Measurements from ENCODE around the gene MIDN.

MIDN gene

GRCh38 chr19:1224847-1225246, 23.5 kb upstream of the MIDN start:
- Histone ChIP-seq H3K4me1 (peaks cover 10 to 41% (median 15%) of the 10 kb centered on the region in 10 experiments; a peak in 18 of 20 replicates), H3K27me3 (no peaks in the 10 kb centered on the region), H4K20me1 (peaks cover 65 to 90% (median 76%) of the 10 kb centered on the region in 11 experiments), H3K27ac (peak overlapping the region in 1 of 11 experiments; percentile 6; a peak in 1 of 22 replicates), H3K4me3 (no peak overlapping the region), H3K9ac (peak overlapping the region in 5 of 11 experiments; percentile 16 to 61 (median 44); a peak in 7 of 22 replicates), H3K4me2 (peak overlapping the region in 3 of 11 experiments; percentile 50 to 61 (median 52); a peak in 7 of 22 replicates), H3K36me3 (peaks cover 82 to 93% (median 88%) of the 10 kb centered on the region in 11 experiments), H3K9me3 (replicated peaks in 1 of 11) (no peaks in the 10 kb centered on the region)
- no peak for TF ChIP-seq Cebpa-rat (IDR thresholded peaks at IDR 0.05)

GRCh38 chr19:1225440-1226226, 22.8 kb upstream of the MIDN start:
- H3K4me1 ChIP-seq, result peaks cover 10 to 41% (median 15%) of the 10 kb centered on the region in 10 experiments; a peak in 18 of 20 replicates
- peak overlapping the region in 5 of 11 experiments; percentile 16 to 61 (median 36); a peak in 7 of 22 replicates for H3K9ac ChIP-seq
- H3K9me3 ChIP-seq (replicated peaks in 1 of 11), result no peaks in the 10 kb centered on the region
- H3K27ac ChIP-seq, result no peak overlapping the region; a peak in 1 of 22 replicates
- no peaks in the 10 kb centered on the region for H3K27me3 ChIP-seq
- TF ChIP-seq Cebpa-rat (IDR thresholded peaks at IDR 0.05), result no peak
- H3K4me2 ChIP-seq, result peak overlapping the region in 3 of 11 experiments; percentile 50 to 61 (median 52); a peak in 6 of 22 replicates
- H4K20me1 ChIP-seq, result peaks cover 58 to 90% (median 68%) of the 10 kb centered on the region in 11 experiments; a peak in 21 of 22 replicates
- H3K4me3 ChIP-seq, result no peak overlapping the region
- H3K36me3 ChIP-seq, result peaks cover 74 to 85% (median 80%) of the 10 kb centered on the region in 11 experiments

GRCh38 chr19:1226227-1226518, 22.2 kb upstream of the MIDN start:
- Histone ChIP-seq H3K27me3 (no peaks in the 10 kb centered on the region), H4K20me1 (peaks cover 52 to 88% (median 62%) of the 10 kb centered on the region in 11 experiments; a peak in 21 of 22 replicates), H3K4me2 (0 out of 22 replicates have a peak overlapping the region, but pooled peaks of 1 of the 11 experiments have one; percentile 61), H3K9me3 (replicated peaks in 1 of 11) (no peaks in the 10 kb centered on the region), H3K36me3 (peaks cover 69 to 80% (median 75%) of the 10 kb centered on the region in 11 experiments), H3K9ac (peak overlapping the region in 1 of 11 experiments; percentile 61; a peak in 1 of 22 replicates), H3K27ac (no peak overlapping the region), H3K4me3 (no peak overlapping the region), H3K4me1 (peaks cover 10 to 41% (median 15%) of the 10 kb centered on the region in 10 experiments; a peak in 18 of 20 replicates)
- TF ChIP-seq Cebpa-rat (IDR thresholded peaks at IDR 0.05), result no peak

GRCh38 chr19:1226522-1227303, 21.7 kb upstream of the MIDN start:
- no peak overlapping the region for H3K4me3 ChIP-seq
- peaks cover 10 to 40% (median 14%) of the 10 kb centered on the region in 10 experiments; a peak in 18 of 20 replicates for H3K4me1 ChIP-seq
- H3K9ac ChIP-seq, result no peak overlapping the region
- H3K36me3 ChIP-seq, result peaks cover 65 to 74% (median 69%) of the 10 kb centered on the region in 11 experiments
- H3K9me3 ChIP-seq (replicated peaks in 1 of 11), result no peaks in the 10 kb centered on the region
- H3K4me2 ChIP-seq, result no peak overlapping the region
- no peak for TF ChIP-seq Cebpa-rat (IDR thresholded peaks at IDR 0.05)
- peaks cover 47 to 85% (median 57%) of the 10 kb centered on the region in 11 experiments; a peak in 21 of 22 replicates for H4K20me1 ChIP-seq
- no peak overlapping the region for H3K27ac ChIP-seq
- no peaks in the 10 kb centered on the region for H3K27me3 ChIP-seq

- Histone ChIP-seq H3K9ac (no peak overlapping the region), H3K4me1 (peaks cover 5 to 33% (median 13%) of the 10 kb centered on the region in 10 experiments; a peak in 18 of 20 replicates), H3K4me3 (no peak overlapping the region), H3K27ac (no peak overlapping the region), H3K9me3 (replicated peaks in 1 of 11) (no peaks in the 10 kb centered on the region), H3K27me3 (no peaks in the 10 kb centered on the region), H4K20me1 (peaks cover 39 to 85% (median 53%) of the 10 kb centered on the region in 11 experiments; a peak in 21 of 22 replicates), H3K4me2 (no peak overlapping the region), H3K36me3 (peaks cover 57 to 67% (median 62%) of the 10 kb centered on the region in 11 experiments)
- TF ChIP-seq Cebpa-rat (IDR thresholded peaks at IDR 0.05), result no peak
Measured at GRCh38 chr19:1227304-1228054, 20.9 kb upstream of the MIDN start.

- H3K4me1 ChIP-seq, result peaks cover 0 to 34% (median 12%) of the 10 kb centered on the region in 10 experiments; a peak in 8 of 20 replicates
- H3K9ac ChIP-seq, result no peak overlapping the region
- no peaks in the 10 kb centered on the region for H3K27me3 ChIP-seq
- peaks cover 48 to 58% (median 53%) of the 10 kb centered on the region in 11 experiments for H3K36me3 ChIP-seq
- H3K4me3 ChIP-seq, result no peak overlapping the region
- peaks cover 30 to 85% (median 46%) of the 10 kb centered on the region in 11 experiments; a peak in 21 of 22 replicates for H4K20me1 ChIP-seq
- no peak for TF ChIP-seq Cebpa-rat (IDR thresholded peaks at IDR 0.05)
- no peak overlapping the region for H3K4me2 ChIP-seq
- H3K9me3 ChIP-seq (replicated peaks in 1 of 11), result no peaks in the 10 kb centered on the region
- no peak overlapping the region for H3K27ac ChIP-seq
Measured at GRCh38 chr19:1228161-1228957, 20.0 kb upstream of the MIDN start.

- Histone ChIP-seq H3K27me3 (no peaks in the 10 kb centered on the region), H4K20me1 (peaks cover 21 to 81% (median 37%) of the 10 kb centered on the region in 11 experiments; a peak in 21 of 22 replicates), H3K27ac (no peak overlapping the region), H3K4me3 (no peak overlapping the region), H3K9ac (no peak overlapping the region), H3K4me2 (no peak overlapping the region), H3K36me3 (peaks cover 39 to 49% (median 44%) of the 10 kb centered on the region in 11 experiments), H3K9me3 (replicated peaks in 1 of 11) (no peaks in the 10 kb centered on the region), H3K4me1 (peaks cover 0 to 30% (median 12%) of the 10 kb centered on the region in 10 experiments; a peak in 8 of 20 replicates)
- TF ChIP-seq Cebpa-rat (IDR thresholded peaks at IDR 0.05), result no peak
Measured at GRCh38 chr19:1229056-1229923, 19.1 kb upstream of the MIDN start.

All from BLaER1 treated with 17β-estradiol and CSF1 and Interleukin-3, amounts not matched to agents 10 nM and 100 nM (cell line).